H54 (cell line): ENCODE measurements around the gene TNRC6B.
"Not testable (repeated sequence)": the region's sequence is repeated elsewhere in the genome, so short reads cannot be mapped to it uniquely, and the experiment has no call there.

Experiments
- DNase-seq: peaks from one replicate; pipeline ENCODE4 v3.0.0; 2011; ENCODE audit warnings: low spot score, mixed read lengths; ENCODE audit not compliant: insufficient read length
- FAIRE-seq: peaks from 3 replicates; lab custom pipeline; 2011; peaks lifted over from hg19 to GRCh38; lab: Jason Lieb, UNC
- POLR2A ChIP-seq: IDR thresholded peaks from 2 replicates; pipeline ENCODE4 v1.6.1; 2011; ENCODE audit warnings: low read depth, mild to moderate bottlenecking, low read length

Gene TNRC6B

GRCh38 chr22:40193429-40194421, 16.0 kb downstream of the TNRC6B start:
- FAIRE-seq (no peak), DNase-seq (no peak)
- TF ChIP-seq POLR2A, result no peak

- DNase-seq, result no peak
- no peak for TF ChIP-seq POLR2A
- FAIRE-seq, result no peak
These were observed 16.9 kb downstream of the TNRC6B start for GRCh38 chr22:40194656-40195055.

- peak; percentile 88 for FAIRE-seq
- TF ChIP-seq POLR2A, result no peak
- DNase-seq, result peak; percentile 55
These were observed 19.1 kb downstream of the TNRC6B start for GRCh38 chr22:40196628-40197360.

- not testable (repeated sequence) for FAIRE-seq, DNase-seq
These were observed 19.7 kb downstream of the TNRC6B start for GRCh38 chr22:40197421-40197820.

- FAIRE-seq (no peak), DNase-seq (no peak)
- no peak for TF ChIP-seq POLR2A
These were observed 21.0 kb downstream of the TNRC6B start for GRCh38 chr22:40198733-40199132.

- TF ChIP-seq POLR2A, result no peak
- no peak for FAIRE-seq
- DNase-seq, result no peak
These were observed 21.5 kb downstream of the TNRC6B start for GRCh38 chr22:40199223-40199622.

- FAIRE-seq (no peak), DNase-seq (no peak)
- TF ChIP-seq POLR2A, result no peak
These were observed 22.1 kb downstream of the TNRC6B start for GRCh38 chr22:40199852-40200251.

GRCh38 chr22:40200795-40201530, 23.2 kb downstream of the TNRC6B start:
- FAIRE-seq (no peak), DNase-seq (no peak)
- no peak for TF ChIP-seq POLR2A

GRCh38 chr22:40202225-40202944, 24.7 kb downstream of the TNRC6B start:
- no peak for TF ChIP-seq POLR2A
- FAIRE-seq, result no peak

GRCh38 chr22:40203572-40203971, 25.8 kb downstream of the TNRC6B start:
- FAIRE-seq, result no peak
- DNase-seq, result no peak
- TF ChIP-seq POLR2A, result no peak

More at GRCh38 chr22:40202225-40202944, 24.7 kb downstream of the TNRC6B start:
- DNase-seq, result no peak

GRCh38 chr22:40204321-40205116, 26.8 kb downstream of the TNRC6B start:
- TF ChIP-seq POLR2A, result no peak
- FAIRE-seq (no peak), DNase-seq (no peak)

GRCh38 chr22:40206561-40206960, 28.8 kb downstream of the TNRC6B start:
- DNase-seq, result no peak
- FAIRE-seq, result no peak
- TF ChIP-seq POLR2A, result no peak

GRCh38 chr22:40210818-40211217, 33.1 kb downstream of the TNRC6B start:
- DNase-seq (no peak), FAIRE-seq (no peak)
- no peak for TF ChIP-seq POLR2A
